Body of pancreas (tissue), 4 donors: Measurements from ENCODE around the gene EPS15. TPM values are rescaled to one million over a fixed set of nuclear protein-coding genes. Genes with fewer than 3 reads are reported as not detected.

Experiments used
- ATAC-seq: fragments of 150-250 bp; one replicate; pipeline ENCODE4 v1.9.1; 2016
- DNase-seq, 4 donors: peaks; one replicate each; pipeline ENCODE4 v3.0.0-alpha.2; 2019
- H3K27ac ChIP-seq, 4 donors: fragments of 200-600 bp; sonication (generic); 1 replicate in 3 of 4; 2 replicates in 1 of 4; pipeline versions ENCODE4 v1.5.1 to v1.6.1; 2016 to 2019; ENCODE audit warnings: mild to moderate bottlenecking in 1 of 4, mixed read lengths in 1 of 4, moderate library complexity in 1 of 4
- H3K27me3 ChIP-seq, 2 donors: fragments of 200-600 bp; sonication (generic); one replicate each; pipeline ENCODE4 v1.6.0; 2016; ENCODE audit warnings: mild to moderate bottlenecking in 1 of 2
- H3K36me3 ChIP-seq, 2 donors: fragments of 200-600 bp; sonication (generic); replicated peaks in 1 of 2; 2 replicates each; pipeline ENCODE4 v1.5.1; 2016; ENCODE audit warnings: low read depth in 2 of 2; ENCODE audit not compliant: insufficient read depth in 1 of 2
- H3K4me1 ChIP-seq: fragments of 200-600 bp; sonication (generic); one replicate; pipeline ENCODE4 v1.6.0; 2016
- H3K4me3 ChIP-seq, 2 donors: fragments of 200-600 bp; sonication (generic); 1 replicate in 1 of 2; 2 replicates in 1 of 2; pipeline ENCODE4 v1.5.1; 2016 to 2019
- H3K9me3 ChIP-seq, 3 donors: fragments of 200-600 bp; sonication (generic); 1 replicate in 2 of 3; 2 replicates in 1 of 3; pipeline ENCODE4 v1.5.1; 2016
- POLR2A ChIP-seq, 3 donors: fragments of 450-650 bp; IDR thresholded peaks; one replicate each; pipeline ENCODE4 v1.6.1; 2016; ENCODE audit warnings: antibody characterized with exemption in 3 of 3, mild to moderate bottlenecking in 2 of 3
- WGBS, 2 donors: methylation state at CpG; one replicate each; pipeline ENCODE4 v1.1.5; 2017; 5-methylcytosine and 5-hydroxymethylcytosine counted together
- intact Hi-C: fragments of 100-400 bp; cut with DNase I; formaldehyde crosslinking; loops from one replicate; pipeline ENCODE4 v1.15.1; 2023
- total RNA-seq, 2 donors: library from RNA; depleted of rRNA; stranded (reverse); fragments of >200 nt; gene quantifications; one replicate each; pipeline ENCODE4 v1.1.0, GENCODE V29; 2016
- TF ChIP-seq, protein P1 (sequence below), 7 experiments: fragments of 450-650 bp in 4 of 7; fragments of 200-600 bp in 3 of 7; sonication (generic) in 3 of 7; IDR thresholded peaks; one replicate each; pipeline ENCODE4 v1.5.1; 2016 to 2019; ENCODE audit warnings: antibody characterized with exemption in 7 of 7

EPS15 gene
- total RNA-seq, 2 donors from 2014 or later = 37.4 to 46.8 TPM

GRCh38 chr1:51316846-51317120, 202.3 kb downstream of the EPS15 start:
- TF ChIP-seq, protein P1, sequence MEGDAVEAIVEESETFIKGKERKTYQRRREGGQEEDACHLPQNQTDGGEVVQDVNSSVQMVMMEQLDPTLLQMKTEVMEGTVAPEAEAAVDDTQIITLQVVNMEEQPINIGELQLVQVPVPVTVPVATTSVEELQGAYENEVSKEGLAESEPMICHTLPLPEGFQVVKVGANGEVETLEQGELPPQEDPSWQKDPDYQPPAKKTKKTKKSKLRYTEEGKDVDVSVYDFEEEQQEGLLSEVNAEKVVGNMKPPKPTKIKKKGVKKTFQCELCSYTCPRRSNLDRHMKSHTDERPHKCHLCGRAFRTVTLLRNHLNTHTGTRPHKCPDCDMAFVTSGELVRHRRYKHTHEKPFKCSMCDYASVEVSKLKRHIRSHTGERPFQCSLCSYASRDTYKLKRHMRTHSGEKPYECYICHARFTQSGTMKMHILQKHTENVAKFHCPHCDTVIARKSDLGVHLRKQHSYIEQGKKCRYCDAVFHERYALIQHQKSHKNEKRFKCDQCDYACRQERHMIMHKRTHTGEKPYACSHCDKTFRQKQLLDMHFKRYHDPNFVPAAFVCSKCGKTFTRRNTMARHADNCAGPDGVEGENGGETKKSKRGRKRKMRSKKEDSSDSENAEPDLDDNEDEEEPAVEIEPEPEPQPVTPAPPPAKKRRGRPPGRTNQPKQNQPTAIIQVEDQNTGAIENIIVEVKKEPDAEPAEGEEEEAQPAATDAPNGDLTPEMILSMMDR (IDR thresholded peaks at IDR 0.05) = no peak
- TF ChIP-seq POLR2A (IDR thresholded peaks at IDR 0.05) = no peak
- H3K27me3 ChIP-seq = no peaks in the 10 kb centered on the region
- peak in 2 of 4 donors; percentile 44 to 49 for DNase-seq
- H3K4me3 ChIP-seq = no peak overlapping the region
- 50 to 53% methylated on average over 4 of the region's 4 CpGs for WGBS, 2 donors
- H3K36me3 ChIP-seq = no peaks in the 10 kb centered on the region
- no peaks in the 10 kb centered on the region for H3K9me3 ChIP-seq
- H3K27ac ChIP-seq = peak overlapping the region; percentile 1 to 25 (median 24)
- intact Hi-C loops = no loop called here
- no peak for ATAC-seq
- H3K4me1 ChIP-seq = peaks cover 29% of the 10 kb centered on the region

DNA sequence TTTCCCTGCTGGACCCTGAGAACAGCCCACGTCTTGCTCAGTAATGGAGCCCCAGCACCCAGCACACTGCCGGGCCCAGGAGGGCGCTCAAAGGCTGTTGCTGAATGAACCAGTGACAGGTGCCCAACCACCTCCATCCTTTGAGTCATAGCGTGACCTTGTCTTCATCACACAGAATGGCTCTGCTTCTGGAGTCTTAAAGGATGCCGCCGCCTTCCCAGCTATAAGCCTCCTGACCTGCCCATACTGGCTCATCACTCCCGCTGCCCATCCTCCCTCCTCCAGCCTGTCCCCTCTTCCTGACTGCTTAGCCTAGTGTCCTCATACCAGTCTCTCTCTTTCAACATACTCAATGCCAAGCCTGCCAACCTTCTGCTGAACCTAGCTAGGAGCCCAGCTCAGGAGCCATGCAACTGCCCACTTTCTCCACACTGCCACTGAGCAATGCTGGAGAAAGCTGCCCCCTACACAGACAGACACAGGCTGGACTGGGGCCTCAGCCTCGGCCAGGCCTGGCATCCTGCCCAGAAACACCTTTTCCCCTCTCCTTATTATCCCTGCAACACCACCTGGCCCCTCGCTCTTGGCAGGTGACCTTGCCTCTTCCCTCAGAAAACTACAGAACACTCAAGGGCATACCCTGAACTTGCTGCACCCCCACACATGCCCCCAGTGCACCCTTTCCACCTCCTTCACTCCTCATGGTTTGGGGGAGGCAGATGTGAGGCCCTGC, 202.8 kb downstream of the EPS15 start:
- intact Hi-C loops = no loop called here
- DNase-seq = peak in 3 of 4 donors; percentile 44 to 57 (median 50)

DNA sequence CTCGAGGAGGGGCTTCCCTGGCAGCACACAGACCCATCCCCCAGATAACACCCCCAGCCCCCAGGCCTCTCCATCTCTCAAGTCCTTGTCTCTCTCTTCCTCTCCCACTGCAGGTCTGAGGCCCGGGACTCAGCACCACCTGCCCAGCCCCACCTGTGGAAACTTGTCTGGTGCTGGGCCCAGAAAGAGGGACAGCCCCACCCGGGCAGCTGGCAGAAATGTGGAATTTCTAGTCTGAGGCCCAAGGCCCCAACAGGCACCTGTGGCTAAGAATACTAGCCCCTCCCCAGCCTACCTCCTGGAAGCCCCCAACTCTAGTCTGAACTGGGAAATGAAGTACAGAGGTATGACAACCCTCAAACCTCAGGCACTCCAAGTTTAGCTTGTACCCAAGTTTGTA, 204.1 kb downstream of the EPS15 start:
- Histone ChIP-seq H3K27ac (peak overlapping the region; percentile 78 to 86 (median 80)), H3K36me3 (no peaks in the 10 kb centered on the region), H3K4me1 (peaks cover 29% of the 10 kb centered on the region), H3K4me3 (no peak overlapping the region), H3K9me3 (no peaks in the 10 kb centered on the region), H3K27me3 (no peaks in the 10 kb centered on the region)
- TF ChIP-seq, protein P1 (IDR thresholded peaks at IDR 0.05) = no peak
- no peak for TF ChIP-seq POLR2A (IDR thresholded peaks at IDR 0.05)
- ATAC-seq = no peak
- WGBS, 2 donors = 39 to 45% methylated on average over 3 of the region's 3 CpGs
- peak in 2 of 4 donors; percentile 42 to 61 for DNase-seq
- intact Hi-C loops = no loop called here

More for the DNA sequence above, 202.8 kb downstream of the EPS15 start:
- no peaks in the 10 kb centered on the region for H3K27me3 ChIP-seq
- H3K4me3 ChIP-seq = no peak overlapping the region
- 76 to 79% methylated on average over 7 to 9 of the region's 9 CpGs for WGBS, 2 donors
- H3K27ac ChIP-seq = peak overlapping the region; percentile 1 to 25 (median 24)
- no peaks in the 10 kb centered on the region for H3K9me3 ChIP-seq
- TF ChIP-seq, protein P1 (IDR thresholded peaks at IDR 0.05) = no peak
- no peak for TF ChIP-seq POLR2A (IDR thresholded peaks at IDR 0.05)
- no peaks in the 10 kb centered on the region for H3K36me3 ChIP-seq
- ATAC-seq = no peak
- peaks cover 29% of the 10 kb centered on the region for H3K4me1 ChIP-seq

DNA sequence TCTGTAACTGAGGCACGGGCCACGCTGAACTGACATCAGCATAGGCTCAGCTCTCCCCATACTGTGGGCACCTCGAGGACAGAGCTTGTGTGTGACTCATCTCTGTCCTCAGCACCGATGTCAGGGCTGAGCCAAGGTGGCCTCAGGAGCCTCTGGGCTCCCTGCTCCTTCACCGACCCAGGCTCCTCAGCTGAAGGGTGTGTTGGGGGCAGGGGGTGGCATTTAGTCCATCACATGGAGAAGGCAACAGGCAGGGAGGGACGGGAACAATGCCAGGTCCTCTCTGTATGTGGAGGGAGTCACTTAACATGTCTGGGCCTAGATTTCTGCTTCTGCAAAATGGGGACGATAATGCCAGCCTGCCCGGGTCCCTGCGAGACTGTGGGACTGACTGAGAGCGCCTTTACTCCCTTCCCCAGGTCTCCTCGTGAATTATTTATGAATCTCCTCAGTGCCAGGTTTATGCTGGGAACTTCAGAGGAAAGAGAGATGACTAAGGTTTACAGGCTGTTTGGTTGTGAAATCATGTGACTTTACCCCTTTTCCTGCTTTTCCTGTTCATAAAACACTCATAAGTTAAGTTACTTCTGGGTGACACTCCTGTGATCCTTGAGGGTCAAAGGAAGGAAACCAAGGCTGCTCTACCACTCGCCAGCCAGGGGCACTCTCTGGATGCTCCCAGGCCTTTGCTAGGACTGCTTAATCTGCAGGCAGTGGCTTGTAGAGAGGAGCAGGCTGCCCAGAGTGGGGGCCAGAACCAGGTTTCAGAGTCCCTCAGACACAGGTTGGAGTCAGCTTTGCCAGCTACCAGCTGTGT, 204.9 kb downstream of the EPS15 start:
- TF ChIP-seq POLR2A (IDR thresholded peaks at IDR 0.05) = peak in 2 of 3 donors; percentile 41 to 45
- TF ChIP-seq, protein P1 (IDR thresholded peaks at IDR 0.05) = no peak
- H3K9me3 ChIP-seq = no peaks in the 10 kb centered on the region
- no peaks in the 10 kb centered on the region for H3K36me3 ChIP-seq
- H3K4me3 ChIP-seq = no peak overlapping the region
- WGBS, 2 donors = 48 to 60% methylated on average over 10 to 12 of the region's 12 CpGs
- intact Hi-C loops = no loop called here
- DNase-seq (peak; percentile 29 to 56 (median 44)), ATAC-seq (peak; percentile 79)
- no peaks in the 10 kb centered on the region for H3K27me3 ChIP-seq
- peaks cover 29% of the 10 kb centered on the region for H3K4me1 ChIP-seq
- H3K27ac ChIP-seq = peak overlapping the region; percentile 78 to 86 (median 80)
